Nephron (organoid): ENCODE results near the gene TAS2R4.
"Not testable (repeated sequence)": the region's sequence is repeated elsewhere in the genome, so short reads cannot be mapped to it uniquely, and the experiment has no call there.

ENCODE experiments used
- H3K27ac Mint-ChIP-seq, 3 experiments: 2 replicates each; pipeline ENCODE4 v1.8.0; 2020; ENCODE audit warnings: mixed read lengths in 3 of 3, mild to moderate bottlenecking in 2 of 3, moderate library complexity in 1 of 3
- H3K27me3 Mint-ChIP-seq: 2 replicates; pipeline ENCODE4 v1.8.0; 2021; ENCODE audit warnings: low read depth, mild to moderate bottlenecking, moderate library complexity, mixed read lengths
- H3K36me3 Mint-ChIP-seq: 2 replicates; pipeline ENCODE4 v1.8.0; 2020; ENCODE audit warnings: low read depth, mixed read lengths
- H3K4me1 Mint-ChIP-seq: 2 replicates; pipeline ENCODE4 v1.8.0; 2020; ENCODE audit warnings: mixed read lengths
- H3K4me3 Mint-ChIP-seq, 3 experiments: 2 replicates each; pipeline ENCODE4 v1.8.0; 2020; ENCODE audit warnings: mild to moderate bottlenecking in 3 of 3, mixed read lengths in 3 of 3, moderate library complexity in 2 of 3
- H3K9me3 Mint-ChIP-seq: 2 replicates; pipeline ENCODE4 v1.8.0; 2020; ENCODE audit warnings: mixed read lengths
- CTCF ChIP-seq, 3 experiments: fragments of 200-600 bp; sonication (generic); IDR thresholded peaks; one replicate each; pipeline ENCODE4 v1.5.0; 2021; ENCODE audit warnings: antibody characterized with exemption in 3 of 3; ENCODE audit not compliant: unreplicated experiment in 3 of 3

The TAS2R4 gene

GRCh38 chr7:141738592-141739013 is 37.9 kb upstream of the TAS2R4 start:
- Mint-ChIP-seq H3K27me3 (no peaks in the 10 kb centered on the region), H3K36me3 (peaks cover 29% of the 10 kb centered on the region), H3K27ac (peak overlapping the region; percentile 88 to 97 (median 97)), H3K9me3 (no peaks in the 10 kb centered on the region), H3K4me3 (peak overlapping the region; percentile 98 to 99 (median 98)), H3K4me1 (peaks cover 22% of the 10 kb centered on the region)
- TF ChIP-seq CTCF (IDR thresholded peaks at IDR 0.05; ENCODE audit: unreplicated experiment in 3 of 3) = no peak

GRCh38 chr7:141739250-141739649 is 37.2 kb upstream of the TAS2R4 start:
- TF ChIP-seq CTCF (IDR thresholded peaks at IDR 0.05; ENCODE audit: unreplicated experiment in 3 of 3) = no peak
- Mint-ChIP-seq H3K36me3 (peaks cover 35% of the 10 kb centered on the region), H3K9me3 (no peaks in the 10 kb centered on the region), H3K4me3 (peak overlapping the region; percentile 83 to 98 (median 84)), H3K27ac (peak overlapping the region in 1 of 3 experiments; percentile 34), H3K27me3 (no peaks in the 10 kb centered on the region), H3K4me1 (peaks cover 22% of the 10 kb centered on the region)

GRCh38 chr7:141742229-141742628 is 34.2 kb upstream of the TAS2R4 start:
- Mint-ChIP-seq H3K27me3 (no peaks in the 10 kb centered on the region), H3K36me3 (peaks cover 61% of the 10 kb centered on the region)

GRCh38 chr7:141744131-141744530 is 32.3 kb upstream of the TAS2R4 start:
- H3K36me3 Mint-ChIP-seq = peaks cover 73% of the 10 kb centered on the region
- H3K4me3 Mint-ChIP-seq = no peak overlapping the region
- TF ChIP-seq CTCF (IDR thresholded peaks at IDR 0.05; ENCODE audit: unreplicated experiment in 3 of 3) = no peak
- no peaks in the 10 kb centered on the region for H3K27me3 Mint-ChIP-seq
- H3K9me3 Mint-ChIP-seq = no peaks in the 10 kb centered on the region
- peaks cover 10% of the 10 kb centered on the region for H3K4me1 Mint-ChIP-seq
- H3K27ac Mint-ChIP-seq = no peak overlapping the region

More at GRCh38 chr7:141742229-141742628, 34.2 kb upstream of the TAS2R4 start:
- H3K4me1 Mint-ChIP-seq = peaks cover 22% of the 10 kb centered on the region
- peak overlapping the region in 1 of 3 experiments; percentile 16 for H3K4me3 Mint-ChIP-seq
- no peak for TF ChIP-seq CTCF (IDR thresholded peaks at IDR 0.05; ENCODE audit: unreplicated experiment in 3 of 3)
- H3K9me3 Mint-ChIP-seq = no peaks in the 10 kb centered on the region
- no peak overlapping the region for H3K27ac Mint-ChIP-seq

GRCh38 chr7:141748396-141748795 is 28.1 kb upstream of the TAS2R4 start:
- TF ChIP-seq CTCF (IDR thresholded peaks at IDR 0.05; ENCODE audit: unreplicated experiment in 3 of 3) = no peak
- H3K27ac Mint-ChIP-seq = no peak overlapping the region
- H3K4me3 Mint-ChIP-seq = no peak overlapping the region
- H3K27me3 Mint-ChIP-seq = no peaks in the 10 kb centered on the region
- no peaks in the 10 kb centered on the region for H3K4me1 Mint-ChIP-seq
- H3K36me3 Mint-ChIP-seq = peaks cover 92% of the 10 kb centered on the region
- peaks cover 34% of the 10 kb centered on the region for H3K9me3 Mint-ChIP-seq

GRCh38 chr7:141751904-141752303 is 24.6 kb upstream of the TAS2R4 start:
- H3K27ac Mint-ChIP-seq, H3K4me3 Mint-ChIP-seq, H3K27me3 Mint-ChIP-seq, H3K4me1 Mint-ChIP-seq: not testable (repeated sequence)
- peaks cover 94% of the 10 kb centered on the region for H3K36me3 Mint-ChIP-seq
- H3K9me3 Mint-ChIP-seq = peaks cover 47% of the 10 kb centered on the region
